Upper lobe of left lung (tissue), 6 donors: Measurements from ENCODE around the gene PRKCE. TPM values are rescaled to one million over a fixed set of nuclear protein-coding genes. Genes with fewer than 3 reads are reported as not detected.

ENCODE experiments used
- ATAC-seq, 2 donors: fragments of 200-7000 bp; cut with Tn5 transposase; one replicate each; pipeline ENCODE4 v1.9.1; 2022; ENCODE audit warnings: mild to moderate bottlenecking in 2 of 2, moderate library complexity in 2 of 2; ENCODE audit not compliant: low FRiP score in 2 of 2
- DNase-seq, 2 donors: peaks; one replicate each; pipeline ENCODE4 v3.0.0-alpha.2; 2019 to 2020
- H3K27ac ChIP-seq, 4 donors: fragments of 200-600 bp; sonication (generic); one replicate each; pipeline ENCODE4 v1.5.1; 2016 to 2019
- H3K27me3 ChIP-seq, 4 donors: fragments of 200-600 bp; sonication (generic); one replicate each; pipeline ENCODE4 v1.5.1; 2017 to 2019
- H3K36me3 ChIP-seq, 4 donors: fragments of 200-600 bp; sonication (generic); one replicate each; pipeline ENCODE4 v1.5.1; 2016 to 2019
- H3K4me1 ChIP-seq, 4 donors: fragments of 200-600 bp; sonication (generic); one replicate each; pipeline ENCODE4 v1.5.1; 2018 to 2019
- H3K4me3 ChIP-seq, 4 donors: fragments of 200-600 bp; sonication (generic); one replicate each; pipeline ENCODE4 v1.5.1; 2017 to 2019; ENCODE audit warnings: mild to moderate bottlenecking in 2 of 4, moderate library complexity in 1 of 4
- H3K9me3 ChIP-seq, 4 donors: fragments of 200-600 bp; sonication (generic); one replicate each; pipeline ENCODE4 v1.5.1; 2018 to 2019
- EP300 ChIP-seq, 4 donors: sonication (generic); formaldehyde crosslinking; IDR thresholded peaks; one replicate each; pipeline ENCODE4 v1.5.1; 2017; ENCODE audit warnings: antibody characterized with exemption in 4 of 4, control low read depth in 2 of 4
- POLR2A ChIP-seq, 4 donors: fragments of 450-650 bp; IDR thresholded peaks; one replicate each; pipeline ENCODE4 v1.5.1; 2016 to 2017; ENCODE audit warnings: antibody characterized with exemption in 4 of 4, mild to moderate bottlenecking in 2 of 4
- POLR2AphosphoS5 ChIP-seq, 2 donors: sonication (generic); formaldehyde crosslinking; IDR thresholded peaks; one replicate each; pipeline ENCODE4 v1.5.1; 2017; ENCODE audit warnings: antibody characterized with exemption in 2 of 2
- WGBS, 2 donors: methylation state at CpG; one replicate each; pipeline ENCODE4 v1.1.5; 2017 to 2018; 5-methylcytosine and 5-hydroxymethylcytosine counted together
- total RNA-seq, 6 donors: library from RNA; depleted of rRNA in 4 of 6; stranded (reverse); fragments of >200 nt in 4 of 6; gene quantifications; one replicate each; pipeline versions ENCODE4 v1.1.0 to v1.2.1, GENCODE V29; 2016 to 2021
- TF ChIP-seq, protein P1 (sequence below), 6 experiments: fragments of 450-650 bp in 4 of 6; fragments of 200-600 bp in 2 of 6; sonication (generic) in 2 of 6; IDR thresholded peaks; one replicate each; pipeline ENCODE4 v1.5.1; 2016 to 2019; ENCODE audit warnings: antibody characterized with exemption in 6 of 6
- donor health status: DM: no; HTN: no; CAD: no; lungs with moderate emphysema.
- donor health status: DM: no; HTN: yes; CAD: no; lungs with severe emphysema.

PRKCE gene
- total RNA-seq, 6 donors from 2014 or later = 54.9 to 124 (median 75.6) TPM

- Histone ChIP-seq H3K4me1 (peaks cover 21 to 64% (median 36%) of the 10 kb centered on the region in 4 donors), H3K27me3 (no peaks in the 10 kb centered on the region), H3K36me3 (no peaks in the 10 kb centered on the region), H3K27ac (peak overlapping the region; percentile 57 to 75 (median 68)), H3K4me3 (peak overlapping the region in 2 of 4 donors; percentile 21 to 23), H3K9me3 (no peaks in the 10 kb centered on the region)
- 25 to 29% methylated on average over 10 of the region's 10 CpGs for WGBS, 2 donors
- TF ChIP-seq, protein P1, sequence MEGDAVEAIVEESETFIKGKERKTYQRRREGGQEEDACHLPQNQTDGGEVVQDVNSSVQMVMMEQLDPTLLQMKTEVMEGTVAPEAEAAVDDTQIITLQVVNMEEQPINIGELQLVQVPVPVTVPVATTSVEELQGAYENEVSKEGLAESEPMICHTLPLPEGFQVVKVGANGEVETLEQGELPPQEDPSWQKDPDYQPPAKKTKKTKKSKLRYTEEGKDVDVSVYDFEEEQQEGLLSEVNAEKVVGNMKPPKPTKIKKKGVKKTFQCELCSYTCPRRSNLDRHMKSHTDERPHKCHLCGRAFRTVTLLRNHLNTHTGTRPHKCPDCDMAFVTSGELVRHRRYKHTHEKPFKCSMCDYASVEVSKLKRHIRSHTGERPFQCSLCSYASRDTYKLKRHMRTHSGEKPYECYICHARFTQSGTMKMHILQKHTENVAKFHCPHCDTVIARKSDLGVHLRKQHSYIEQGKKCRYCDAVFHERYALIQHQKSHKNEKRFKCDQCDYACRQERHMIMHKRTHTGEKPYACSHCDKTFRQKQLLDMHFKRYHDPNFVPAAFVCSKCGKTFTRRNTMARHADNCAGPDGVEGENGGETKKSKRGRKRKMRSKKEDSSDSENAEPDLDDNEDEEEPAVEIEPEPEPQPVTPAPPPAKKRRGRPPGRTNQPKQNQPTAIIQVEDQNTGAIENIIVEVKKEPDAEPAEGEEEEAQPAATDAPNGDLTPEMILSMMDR (IDR thresholded peaks at IDR 0.05) = no peak
- TF ChIP-seq POLR2A (IDR thresholded peaks at IDR 0.05) (peak in 1 of 4 donors; percentile 32), EP300 (IDR thresholded peaks at IDR 0.05) (peak in 1 of 4 donors; percentile 7), POLR2AphosphoS5 (IDR thresholded peaks at IDR 0.05) (peak in 1 of 2 donors; percentile 60)
- DNase-seq (peak; percentile 21 to 56), ATAC-seq (peak; percentile 57 to 76)
These were observed 119.8 kb downstream of the PRKCE start for GRCh38 chr2:45771261-45771660.

DNA sequence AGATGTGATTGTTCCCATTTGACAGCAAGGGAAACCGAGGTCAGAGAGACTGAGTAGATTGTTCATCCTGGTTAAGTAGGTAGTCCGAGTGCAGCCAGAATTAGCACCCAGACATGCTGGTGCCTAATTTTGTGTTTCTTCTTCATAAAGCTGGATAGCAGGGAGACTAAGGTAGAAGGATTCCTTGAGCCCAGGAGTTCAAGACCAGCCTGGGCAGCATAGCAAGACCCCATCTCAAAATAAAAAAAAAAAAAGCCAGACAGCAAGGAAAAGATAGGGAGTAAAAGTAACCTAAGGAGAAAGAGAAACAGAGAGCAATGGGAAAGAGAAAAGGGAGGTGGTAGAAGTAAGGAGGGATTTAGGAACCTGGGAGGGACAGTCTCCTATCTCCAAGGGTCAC, 120.6 kb downstream of the PRKCE start:
- no peaks in the 10 kb centered on the region for H3K27me3 ChIP-seq
- ATAC-seq = no peak
- TF ChIP-seq, protein P1 (IDR thresholded peaks at IDR 0.05) = no peak
- TF ChIP-seq EP300 (IDR thresholded peaks at IDR 0.05) = no peak
- no peak for TF ChIP-seq POLR2A (IDR thresholded peaks at IDR 0.05)
- TF ChIP-seq POLR2AphosphoS5 (IDR thresholded peaks at IDR 0.05) = no peak
- no peak for DNase-seq
- H3K4me1 ChIP-seq = peaks cover 21 to 59% (median 33%) of the 10 kb centered on the region in 4 donors
- H3K9me3 ChIP-seq = no peaks in the 10 kb centered on the region
- H3K36me3 ChIP-seq = no peaks in the 10 kb centered on the region
- no peak overlapping the region for H3K4me3 ChIP-seq
- WGBS, 2 donors = 43 to 50% methylated on average over 2 of the region's 2 CpGs
- peak overlapping the region; percentile 62 to 78 (median 74) for H3K27ac ChIP-seq

- H3K36me3 ChIP-seq = no peaks in the 10 kb centered on the region
- TF ChIP-seq POLR2A (IDR thresholded peaks at IDR 0.05) (no peak), POLR2AphosphoS5 (IDR thresholded peaks at IDR 0.05) (no peak), EP300 (IDR thresholded peaks at IDR 0.05) (no peak)
- TF ChIP-seq, protein P1 (IDR thresholded peaks at IDR 0.05) = no peak
- H3K9me3 ChIP-seq = no peaks in the 10 kb centered on the region
- DNase-seq = peak in 1 of 2 donors; percentile 28
- WGBS, 2 donors = 92 to 93% methylated on average over 5 to 6 of the region's 9 CpGs
- no peaks in the 10 kb centered on the region for H3K27me3 ChIP-seq
- peaks cover 21 to 68% (median 35%) of the 10 kb centered on the region in 4 donors for H3K4me1 ChIP-seq
- no peak for ATAC-seq
- H3K27ac ChIP-seq = peak overlapping the region; percentile 72 to 78 (median 76)
- no peak overlapping the region for H3K4me3 ChIP-seq
These were observed 122.4 kb downstream of the PRKCE start for GRCh38 chr2:45773909-45774308.

GRCh38 chr2:45774688-45775244, 123.3 kb downstream of the PRKCE start:
- Histone ChIP-seq H3K27ac (peak overlapping the region; percentile 72 to 78 (median 76)), H3K9me3 (no peaks in the 10 kb centered on the region), H3K36me3 (no peaks in the 10 kb centered on the region), H3K4me3 (no peak overlapping the region), H3K27me3 (no peaks in the 10 kb centered on the region), H3K4me1 (peaks cover 21 to 69% (median 33%) of the 10 kb centered on the region in 4 donors)
- DNase-seq (peak in 1 of 2 donors; percentile 31), ATAC-seq (no peak)
- TF ChIP-seq EP300 (IDR thresholded peaks at IDR 0.05) (peak in 3 of 4 donors; percentile 49 to 86 (median 70)), POLR2A (IDR thresholded peaks at IDR 0.05) (peak in 1 of 4 donors; percentile 18), POLR2AphosphoS5 (IDR thresholded peaks at IDR 0.05) (peak in 1 of 2 donors; percentile 82)
- TF ChIP-seq, protein P1 (IDR thresholded peaks at IDR 0.05) = no peak
- WGBS, 2 donors = 56 to 71% methylated on average over 10 of the region's 10 CpGs
